ENCODE data around the gene MINDY4. TPM values are rescaled to one million over a fixed set of nuclear protein-coding genes. Genes with fewer than 3 reads are reported as not detected.

MINDY4 gene
- total RNA-seq, 3 donors from 2014 or later (not counting 1 experiment from before 2014, with no cell fraction given) = 1.1 to 1.7 (median 1.1) TPM

- Histone ChIP-seq H3K27me3 (ENCODE audit: control insufficient read depth, insufficient read depth, low read length) (no peaks in the 10 kb centered on the region), H3K4me1 (ENCODE audit: control insufficient read depth, insufficient read depth, low read length) (peaks cover 26% of the 10 kb centered on the region), H3K27ac (ENCODE audit: low read length) (no peak overlapping the region), H3K9me3 (ENCODE audit: control insufficient read depth, insufficient read depth, low read length) (no peaks in the 10 kb centered on the region), H3K36me3 (ENCODE audit: control insufficient read depth, insufficient read depth, low read length) (no peaks in the 10 kb centered on the region), H3K4me3 (ENCODE audit: low read length) (no peak overlapping the region)
- TF ChIP-seq, protein P1, sequence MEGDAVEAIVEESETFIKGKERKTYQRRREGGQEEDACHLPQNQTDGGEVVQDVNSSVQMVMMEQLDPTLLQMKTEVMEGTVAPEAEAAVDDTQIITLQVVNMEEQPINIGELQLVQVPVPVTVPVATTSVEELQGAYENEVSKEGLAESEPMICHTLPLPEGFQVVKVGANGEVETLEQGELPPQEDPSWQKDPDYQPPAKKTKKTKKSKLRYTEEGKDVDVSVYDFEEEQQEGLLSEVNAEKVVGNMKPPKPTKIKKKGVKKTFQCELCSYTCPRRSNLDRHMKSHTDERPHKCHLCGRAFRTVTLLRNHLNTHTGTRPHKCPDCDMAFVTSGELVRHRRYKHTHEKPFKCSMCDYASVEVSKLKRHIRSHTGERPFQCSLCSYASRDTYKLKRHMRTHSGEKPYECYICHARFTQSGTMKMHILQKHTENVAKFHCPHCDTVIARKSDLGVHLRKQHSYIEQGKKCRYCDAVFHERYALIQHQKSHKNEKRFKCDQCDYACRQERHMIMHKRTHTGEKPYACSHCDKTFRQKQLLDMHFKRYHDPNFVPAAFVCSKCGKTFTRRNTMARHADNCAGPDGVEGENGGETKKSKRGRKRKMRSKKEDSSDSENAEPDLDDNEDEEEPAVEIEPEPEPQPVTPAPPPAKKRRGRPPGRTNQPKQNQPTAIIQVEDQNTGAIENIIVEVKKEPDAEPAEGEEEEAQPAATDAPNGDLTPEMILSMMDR (IDR thresholded peaks at IDR 0.05) = no peak
- Mint-ChIP-seq H3K9me3 (no peaks in the 10 kb centered on the region), H3K36me3 (no peaks in the 10 kb centered on the region), H3K27ac (no peak overlapping the region), H3K4me1 (peaks cover 43 to 47% of the 10 kb centered on the region in 2 donors), H3K27me3 (ENCODE audit: low read depth in 2 of 2) (no peaks in the 10 kb centered on the region), H3K4me3 (no peak overlapping the region)
- ATAC-seq (no peak), DNase-seq (no peak)
- 64% methylated on average over 2 of the region's 2 CpGs for WGBS (ENCODE audit: insufficient coverage)
- intact Hi-C loops (cut with micrococcal nuclease) = no loop called here
These were observed 41.6 kb upstream of the MINDY4 start for GRCh38 chr7:30729642-30730041.

- no peaks in the 10 kb centered on the region for H3K9me3 Mint-ChIP-seq
- Histone ChIP-seq H3K27ac (ENCODE audit: low read length) (no peak overlapping the region), H3K4me1 (ENCODE audit: control insufficient read depth, insufficient read depth, low read length) (peaks cover 26% of the 10 kb centered on the region), H3K36me3 (ENCODE audit: control insufficient read depth, insufficient read depth, low read length) (no peaks in the 10 kb centered on the region), H3K9me3 (ENCODE audit: control insufficient read depth, insufficient read depth, low read length) (no peaks in the 10 kb centered on the region), H3K4me3 (ENCODE audit: low read length) (no peak overlapping the region), H3K27me3 (ENCODE audit: control insufficient read depth, insufficient read depth, low read length) (no peaks in the 10 kb centered on the region)
- WGBS (ENCODE audit: insufficient coverage) = 100% methylated on average over 2 of the region's 2 CpGs
- TF ChIP-seq, protein P1 (IDR thresholded peaks at IDR 0.05) = no peak
- peaks cover 39 to 45% of the 10 kb centered on the region in 2 donors for H3K4me1 Mint-ChIP-seq
- H3K27me3 Mint-ChIP-seq (ENCODE audit: low read depth in 2 of 2) = no peaks in the 10 kb centered on the region
- no peak for ATAC-seq
- H3K4me3 Mint-ChIP-seq = no peak overlapping the region
- DNase-seq = no peak
- intact Hi-C loops (cut with micrococcal nuclease) = no loop called here
- no peaks in the 10 kb centered on the region for H3K36me3 Mint-ChIP-seq
- H3K27ac Mint-ChIP-seq = no peak overlapping the region
These were observed 41.1 kb upstream of the MINDY4 start for GRCh38 chr7:30730097-30730496.

- Mint-ChIP-seq H3K27ac (no peak overlapping the region), H3K27me3 (ENCODE audit: low read depth in 2 of 2) (no peaks in the 10 kb centered on the region), H3K4me1 (peaks cover 31 to 40% of the 10 kb centered on the region in 2 donors), H3K36me3 (no peaks in the 10 kb centered on the region), H3K4me3 (no peak overlapping the region), H3K9me3 (no peaks in the 10 kb centered on the region)
- Histone ChIP-seq H3K27me3 (ENCODE audit: control insufficient read depth, insufficient read depth, low read length) (no peaks in the 10 kb centered on the region), H3K27ac (ENCODE audit: low read length) (no peak overlapping the region), H3K9me3 (ENCODE audit: control insufficient read depth, insufficient read depth, low read length) (no peaks in the 10 kb centered on the region), H3K4me1 (ENCODE audit: control insufficient read depth, insufficient read depth, low read length) (peaks cover 31% of the 10 kb centered on the region), H3K36me3 (ENCODE audit: control insufficient read depth, insufficient read depth, low read length) (no peaks in the 10 kb centered on the region), H3K4me3 (ENCODE audit: low read length) (no peak overlapping the region)
- WGBS (ENCODE audit: insufficient coverage) = 84% methylated on average over 4 of the region's 4 CpGs
- intact Hi-C loops (cut with micrococcal nuclease) = no loop called here
- TF ChIP-seq, protein P1 (IDR thresholded peaks at IDR 0.05) = no peak
- ATAC-seq (no peak), DNase-seq (no peak)
These were observed 40.2 kb upstream of the MINDY4 start for GRCh38 chr7:30730996-30731395.

GRCh38 chr7:30731581-30731980 is 39.6 kb upstream of the MINDY4 start:
- no peak overlapping the region for H3K27ac Mint-ChIP-seq
- H3K27me3 Mint-ChIP-seq (ENCODE audit: low read depth in 2 of 2) = no peaks in the 10 kb centered on the region
- no peak overlapping the region for H3K27ac ChIP-seq (ENCODE audit: low read length)
- H3K36me3 Mint-ChIP-seq = no peaks in the 10 kb centered on the region
- no peaks in the 10 kb centered on the region for H3K9me3 Mint-ChIP-seq
- TF ChIP-seq, protein P1 (IDR thresholded peaks at IDR 0.05) = no peak
- intact Hi-C loops (cut with micrococcal nuclease) = no loop called here
- H3K4me1 ChIP-seq (ENCODE audit: control insufficient read depth, insufficient read depth, low read length) = peaks cover 30% of the 10 kb centered on the region
- ATAC-seq (no peak), DNase-seq (no peak)
- H3K36me3 ChIP-seq (ENCODE audit: control insufficient read depth, insufficient read depth, low read length) = no peaks in the 10 kb centered on the region
- H3K9me3 ChIP-seq (ENCODE audit: control insufficient read depth, insufficient read depth, low read length) = no peaks in the 10 kb centered on the region
- no peak overlapping the region for H3K4me3 ChIP-seq (ENCODE audit: low read length)
- H3K4me3 Mint-ChIP-seq = no peak overlapping the region
- WGBS (ENCODE audit: insufficient coverage) = 77% methylated on average over 11 of the region's 11 CpGs
- H3K27me3 ChIP-seq (ENCODE audit: control insufficient read depth, insufficient read depth, low read length) = no peaks in the 10 kb centered on the region
- H3K4me1 Mint-ChIP-seq = peaks cover 32 to 34% of the 10 kb centered on the region in 2 donors
